Measurements from ENCODE around the gene CAPS. TPM values are rescaled to one million over a fixed set of nuclear protein-coding genes. Genes with fewer than 3 reads are reported as not detected.
A peak's percentile ranks its signal among the peaks of the same experiment; 100 is the strongest.

CAPS gene
- total RNA-seq, 2 experiments from 2014 or later = 7.3 to 11.7 TPM

DNA sequence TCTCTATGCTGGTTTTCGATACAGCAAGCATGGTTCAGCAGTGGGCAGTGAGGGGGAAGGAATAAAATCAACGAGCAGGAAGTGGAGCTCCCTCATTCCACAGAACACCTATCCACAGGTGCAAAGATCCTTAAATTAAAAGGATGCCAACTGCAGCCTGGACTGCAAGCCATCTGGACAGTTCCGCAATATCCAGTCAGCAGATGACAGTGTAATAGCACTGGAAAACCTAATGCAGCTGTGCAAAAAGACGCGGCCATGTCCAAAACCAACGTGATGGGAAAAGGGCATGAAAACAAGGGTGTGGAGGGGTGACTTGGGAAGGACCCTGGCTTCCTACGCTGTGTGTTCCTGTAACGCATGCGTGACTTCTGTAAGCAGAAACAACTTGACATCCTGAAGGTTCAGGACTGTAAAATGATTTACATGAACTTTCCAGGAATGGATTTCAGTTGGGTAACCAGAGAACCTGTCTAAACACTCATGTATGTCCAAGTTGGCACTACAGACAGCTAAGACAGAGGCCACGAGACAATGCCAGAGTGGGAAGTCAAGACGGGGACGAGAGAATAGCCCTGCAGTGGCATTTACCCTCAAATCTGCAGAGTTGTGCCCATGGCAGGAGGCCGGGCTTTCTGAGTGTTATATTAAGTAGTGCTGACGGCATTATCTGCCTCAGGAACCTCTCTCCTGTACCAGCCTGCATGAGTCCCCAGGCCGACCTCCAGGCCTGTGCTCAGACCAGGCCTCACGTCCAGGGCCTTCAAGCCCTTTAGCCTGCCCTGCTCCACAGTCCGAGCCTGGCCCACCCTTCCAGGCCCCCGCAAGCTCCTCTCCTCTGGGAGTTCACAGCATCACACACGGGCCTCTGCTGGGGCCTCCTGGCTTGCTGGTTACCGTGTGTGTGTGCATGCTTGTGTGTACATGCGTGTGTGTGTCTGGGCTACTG lies 26.5 kb downstream of the CAPS start:
- no peak for DNase-seq
- ATAC-seq = no peak
- Mint-ChIP-seq H3K27me3 (no peaks in the 10 kb centered on the region), H3K36me3 (peaks cover 6% of the 10 kb centered on the region), H3K27ac (no peak overlapping the region), H3K4me3 (no peak overlapping the region), H3K9me3 (ENCODE audit: low read depth) (no peaks in the 10 kb centered on the region), H3K4me1 (peaks cover 2% of the 10 kb centered on the region)
- CTCF ChIA-PET = interaction anchor here (1.1 kb wide), 1 partner anchor 27 kb away, joined by 3 read pairs; no protein-coding TSS in a partner anchor

DNA sequence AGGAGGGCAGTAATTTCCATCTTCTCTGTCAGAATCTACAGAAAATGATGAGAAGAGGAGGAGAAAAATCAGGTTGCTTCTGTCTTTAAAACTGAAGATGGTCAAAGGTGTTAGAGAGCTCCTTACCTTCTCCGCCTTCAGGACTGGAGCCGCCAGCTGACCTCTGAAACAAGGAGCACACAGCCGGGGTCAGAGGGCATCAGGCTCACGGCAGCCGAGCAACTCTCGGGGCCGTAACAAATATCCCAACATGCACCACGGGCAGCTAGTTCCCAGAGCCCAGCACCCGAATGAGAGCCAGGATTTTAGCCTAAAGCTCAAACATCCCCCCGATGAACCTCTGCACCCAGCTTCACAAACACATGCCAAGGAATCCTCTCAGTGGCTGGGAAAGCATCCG lies 27.6 kb downstream of the CAPS start:
- Mint-ChIP-seq H3K4me1 (peaks cover 2% of the 10 kb centered on the region), H3K27me3 (no peaks in the 10 kb centered on the region), H3K4me3 (no peak overlapping the region), H3K36me3 (peaks cover 4% of the 10 kb centered on the region), H3K27ac (no peak overlapping the region), H3K9me3 (ENCODE audit: low read depth) (no peaks in the 10 kb centered on the region)
- ATAC-seq (no peak), DNase-seq (no peak)
- CTCF ChIA-PET = interaction anchor here (1.1 kb wide), 1 partner anchor 26 kb away, joined by 3 read pairs; no protein-coding TSS in a partner anchor

DNA sequence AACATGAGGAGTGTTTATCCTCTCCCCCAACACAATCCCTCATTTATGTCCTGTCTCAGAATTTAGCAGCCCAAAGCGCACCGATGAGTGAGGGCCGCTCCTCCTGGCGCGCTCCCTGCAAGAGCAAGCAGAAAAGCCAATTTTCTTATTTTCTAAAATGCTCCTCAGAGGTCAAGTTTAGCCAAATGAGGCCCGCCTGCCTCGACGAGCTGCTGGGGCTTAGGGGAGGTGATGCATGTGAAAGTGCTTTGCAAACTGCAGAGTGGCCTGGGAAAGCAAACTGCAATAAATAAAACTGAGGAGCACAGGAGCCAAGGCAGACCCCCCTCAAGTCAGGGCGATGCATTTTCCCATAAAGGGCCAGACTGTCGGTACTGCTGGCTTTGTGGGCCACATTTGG lies 29.0 kb downstream of the CAPS start:
- Mint-ChIP-seq H3K27me3 (no peaks in the 10 kb centered on the region), H3K36me3 (peaks cover 3% of the 10 kb centered on the region), H3K9me3 (ENCODE audit: low read depth) (no peaks in the 10 kb centered on the region), H3K4me3 (no peak overlapping the region), H3K4me1 (peaks cover 8% of the 10 kb centered on the region), H3K27ac (no peak overlapping the region)
- no peak for DNase-seq
- CTCF ChIA-PET = no interaction called here
- no peak for ATAC-seq

DNA sequence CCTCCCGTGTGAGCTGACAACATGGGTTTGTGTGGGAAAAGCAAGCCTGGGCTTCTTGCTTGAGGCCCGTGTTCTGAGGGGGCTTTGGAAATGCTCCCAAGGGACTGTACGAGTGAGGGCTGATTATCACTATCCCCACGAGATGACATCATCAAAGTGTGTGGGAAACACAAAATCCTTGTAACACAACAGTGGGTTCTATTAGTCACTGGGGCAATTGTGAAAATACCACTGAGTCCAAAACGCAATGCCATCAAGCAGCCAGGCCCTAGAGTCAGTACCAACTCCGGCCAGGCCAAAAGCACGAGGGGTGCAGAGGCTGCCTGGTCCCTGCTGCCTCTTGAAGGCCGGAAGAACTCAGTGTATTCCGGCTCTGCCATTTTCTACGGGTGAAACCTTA lies 29.6 kb downstream of the CAPS start:
- no peak overlapping the region for H3K27ac Mint-ChIP-seq
- no peaks in the 10 kb centered on the region for H3K9me3 Mint-ChIP-seq (ENCODE audit: low read depth)
- peaks cover 3% of the 10 kb centered on the region for H3K36me3 Mint-ChIP-seq
- no peak for DNase-seq
- no peak for ATAC-seq
- no peak overlapping the region for H3K4me3 Mint-ChIP-seq
- H3K27me3 Mint-ChIP-seq = no peaks in the 10 kb centered on the region
- peaks cover 12% of the 10 kb centered on the region for H3K4me1 Mint-ChIP-seq
- CTCF ChIA-PET = no interaction called here

DNA sequence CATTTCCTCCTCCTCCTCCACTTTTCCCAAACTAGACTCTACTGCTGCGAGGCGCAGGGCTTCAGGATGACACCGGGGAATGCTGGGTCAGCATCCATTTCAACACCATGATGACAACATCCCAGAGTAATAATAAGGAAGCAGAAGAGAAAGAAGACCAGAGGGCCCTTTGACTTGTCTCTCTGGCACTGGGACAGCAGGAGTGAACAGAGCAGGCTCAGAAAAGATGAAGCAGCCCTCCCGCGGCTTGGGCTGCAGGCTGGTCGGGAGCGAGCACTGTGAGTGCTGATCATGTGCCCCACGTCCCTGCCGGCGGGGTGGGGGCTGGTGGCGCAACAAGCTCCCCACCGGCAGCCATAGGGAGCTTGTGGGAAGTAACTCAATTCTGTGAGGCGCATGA lies 33.4 kb downstream of the CAPS start:
- H3K27me3 Mint-ChIP-seq = no peaks in the 10 kb centered on the region
- DNase-seq = no peak
- ATAC-seq = no peak
- CTCF ChIA-PET = interaction anchor here (0.9 to 1.6 kb wide), 3 partner anchors 14 to 143 kb away, joined by 3 to 5 read pairs (median 3); no protein-coding TSS in a partner anchor
- no peak overlapping the region for H3K4me3 Mint-ChIP-seq
- H3K36me3 Mint-ChIP-seq = peaks cover 10% of the 10 kb centered on the region
- H3K4me1 Mint-ChIP-seq = peaks cover 50% of the 10 kb centered on the region
- H3K9me3 Mint-ChIP-seq (ENCODE audit: low read depth) = no peaks in the 10 kb centered on the region
- no peak overlapping the region for H3K27ac Mint-ChIP-seq

DNA sequence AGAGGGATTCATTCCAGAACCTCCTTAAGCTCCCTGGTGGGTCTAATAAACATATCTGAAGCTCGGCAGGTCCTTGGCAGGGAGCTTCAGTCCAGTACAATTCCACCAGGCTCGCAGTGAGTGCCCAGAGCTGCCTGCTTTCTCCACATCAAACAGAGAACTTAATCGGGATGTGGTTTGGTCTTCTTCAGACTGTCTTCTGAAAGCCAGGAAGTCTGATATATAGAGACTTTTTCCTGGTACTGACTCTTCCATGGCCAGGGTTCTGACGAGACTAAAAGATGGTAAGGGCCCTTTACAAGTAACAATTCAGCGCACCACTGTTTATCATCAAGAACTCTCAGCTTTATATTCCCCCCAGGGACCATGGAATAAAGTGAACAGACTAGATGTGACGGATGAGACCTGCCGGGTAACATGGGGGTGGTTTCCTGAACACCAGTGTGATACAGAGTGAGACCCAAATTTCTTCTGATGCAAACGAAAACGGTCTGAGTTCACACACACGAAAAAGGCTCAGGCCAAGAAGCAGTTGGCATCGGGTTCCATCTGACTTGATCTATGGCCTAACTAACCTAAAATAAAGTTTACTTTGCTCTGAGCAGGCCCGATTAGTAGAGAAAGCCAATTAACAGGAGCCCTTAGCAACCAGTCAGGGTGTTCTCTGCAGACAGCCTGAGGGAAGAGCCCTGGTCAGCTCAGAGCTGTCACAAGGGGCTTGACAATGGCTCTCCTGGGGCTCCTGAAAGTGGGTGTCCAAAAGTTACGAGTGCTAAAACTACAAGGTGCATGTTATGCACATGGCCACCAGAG lies 34.9 kb downstream of the CAPS start:
- ATAC-seq = peak; percentile 16
- Mint-ChIP-seq H3K9me3 (ENCODE audit: low read depth) (no peaks in the 10 kb centered on the region), H3K4me3 (peak overlapping the region; percentile 14), H3K4me1 (peaks cover 65% of the 10 kb centered on the region), H3K27ac (peak overlapping the region; percentile 83), H3K27me3 (no peaks in the 10 kb centered on the region), H3K36me3 (peaks cover 14% of the 10 kb centered on the region)
- CTCF ChIA-PET = interaction anchor here (1.1 to 1.6 kb wide), 5 partner anchors 13 to 121 kb away, joined by 3 to 8 read pairs (median 4); no protein-coding TSS in a partner anchor
- no peak for DNase-seq

DNA sequence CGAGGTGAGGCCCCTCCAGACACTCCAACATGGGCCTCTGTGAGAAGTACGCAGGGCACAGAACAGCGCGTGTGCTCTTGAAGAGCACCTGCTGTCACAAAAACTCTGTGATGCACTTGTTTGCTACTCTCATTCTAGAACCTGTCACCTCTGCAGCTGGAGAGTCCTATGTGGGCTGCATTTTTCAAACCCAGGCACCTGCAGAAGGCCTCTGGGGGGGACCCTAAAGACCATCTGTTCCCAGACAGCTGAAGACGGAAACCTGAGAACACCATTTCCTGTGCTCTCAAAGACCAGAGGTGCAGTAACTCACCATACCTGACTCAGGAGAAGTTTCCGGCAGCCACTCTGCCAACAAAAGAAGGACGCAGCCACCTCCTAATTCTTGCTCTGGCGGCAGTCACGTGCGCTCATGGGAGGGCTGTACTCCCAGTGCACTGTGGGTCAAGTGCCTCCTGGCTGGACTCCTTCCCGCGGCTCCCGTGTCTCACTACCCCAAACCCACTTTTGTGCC lies 35.8 kb downstream of the CAPS start:
- peaks cover 16% of the 10 kb centered on the region for H3K36me3 Mint-ChIP-seq
- H3K9me3 Mint-ChIP-seq (ENCODE audit: low read depth) = no peaks in the 10 kb centered on the region
- H3K27ac Mint-ChIP-seq = peak overlapping the region; percentile 83
- CTCF ChIA-PET = interaction anchor here (1.1 to 1.6 kb wide), 2 partner anchors 18 to 122 kb away, joined by 3 to 5 read pairs; no protein-coding TSS in a partner anchor
- peaks cover 72% of the 10 kb centered on the region for H3K4me1 Mint-ChIP-seq
- ATAC-seq (peak; percentile 55), DNase-seq (peak; percentile 56)
- H3K27me3 Mint-ChIP-seq = no peaks in the 10 kb centered on the region
- H3K4me3 Mint-ChIP-seq = peak overlapping the region; percentile 41

DNA sequence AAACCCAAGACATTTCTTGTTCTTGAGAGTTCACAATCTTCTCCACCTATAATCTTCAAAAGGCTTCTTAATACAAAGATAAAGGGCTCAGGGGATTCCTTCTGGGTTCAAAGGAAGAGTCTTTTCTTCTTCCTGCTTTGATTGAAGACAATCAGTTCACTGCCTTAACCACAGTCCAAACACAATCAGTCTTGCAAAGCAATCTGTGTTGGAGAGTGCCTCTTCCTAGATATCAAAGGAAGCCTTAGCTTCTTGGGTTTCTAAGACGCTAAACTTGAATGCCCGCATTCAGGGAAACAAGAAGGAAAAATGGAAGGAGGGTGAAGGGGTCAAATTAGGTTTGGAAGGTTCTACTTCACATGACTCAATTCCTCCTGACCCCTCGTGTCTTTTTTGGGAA lies 36.7 kb downstream of the CAPS start:
- no peak overlapping the region for H3K4me3 Mint-ChIP-seq
- H3K27ac Mint-ChIP-seq = peak overlapping the region; percentile 83
- no peak for ATAC-seq
- peaks cover 79% of the 10 kb centered on the region for H3K4me1 Mint-ChIP-seq
- CTCF ChIA-PET = interaction anchor here (1.6 to 3.4 kb wide), 4 partner anchors 15 to 123 kb away, joined by 3 to 23 read pairs (median 4); no protein-coding TSS in a partner anchor
- peaks cover 16% of the 10 kb centered on the region for H3K36me3 Mint-ChIP-seq
- no peaks in the 10 kb centered on the region for H3K27me3 Mint-ChIP-seq
- DNase-seq = no peak
- no peaks in the 10 kb centered on the region for H3K9me3 Mint-ChIP-seq (ENCODE audit: low read depth)

DNA sequence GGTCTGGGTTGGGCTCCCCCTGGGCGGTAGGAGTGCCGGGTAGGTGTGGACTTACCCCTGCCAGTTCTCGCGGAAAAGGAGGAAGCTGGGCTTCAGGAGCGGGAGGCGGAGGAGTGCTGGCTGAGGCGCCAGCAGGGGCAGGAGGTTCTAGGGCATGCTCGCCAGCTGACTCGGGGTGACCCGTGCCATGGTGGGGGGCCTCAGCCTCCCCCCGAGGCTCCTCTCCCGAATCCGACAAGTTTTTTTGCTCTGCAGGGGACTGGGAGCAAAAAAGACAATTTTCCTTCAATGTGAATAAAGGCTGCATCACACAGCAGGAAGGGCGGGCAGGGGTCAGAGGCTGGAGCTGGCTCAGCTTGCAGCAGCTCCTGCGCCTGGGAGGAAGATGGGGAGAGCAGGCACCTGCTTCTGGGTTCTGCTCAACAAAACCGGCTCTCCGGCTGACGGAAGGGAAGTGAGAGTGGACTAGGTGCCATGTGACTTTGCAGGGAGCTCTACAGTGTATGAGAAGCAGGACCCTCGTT lies 37.3 kb downstream of the CAPS start:
- Mint-ChIP-seq H3K27me3 (no peaks in the 10 kb centered on the region), H3K27ac (peak overlapping the region; percentile 83), H3K4me1 (peaks cover 81% of the 10 kb centered on the region), H3K9me3 (ENCODE audit: low read depth) (no peaks in the 10 kb centered on the region), H3K4me3 (no peak overlapping the region), H3K36me3 (peaks cover 16% of the 10 kb centered on the region)
- ATAC-seq (no peak), DNase-seq (no peak)
- CTCF ChIA-PET = interaction anchor here (1.0 to 3.4 kb wide), 5 partner anchors 10 to 97 kb away, joined by 3 to 23 read pairs (median 4); no protein-coding TSS in a partner anchor

DNA sequence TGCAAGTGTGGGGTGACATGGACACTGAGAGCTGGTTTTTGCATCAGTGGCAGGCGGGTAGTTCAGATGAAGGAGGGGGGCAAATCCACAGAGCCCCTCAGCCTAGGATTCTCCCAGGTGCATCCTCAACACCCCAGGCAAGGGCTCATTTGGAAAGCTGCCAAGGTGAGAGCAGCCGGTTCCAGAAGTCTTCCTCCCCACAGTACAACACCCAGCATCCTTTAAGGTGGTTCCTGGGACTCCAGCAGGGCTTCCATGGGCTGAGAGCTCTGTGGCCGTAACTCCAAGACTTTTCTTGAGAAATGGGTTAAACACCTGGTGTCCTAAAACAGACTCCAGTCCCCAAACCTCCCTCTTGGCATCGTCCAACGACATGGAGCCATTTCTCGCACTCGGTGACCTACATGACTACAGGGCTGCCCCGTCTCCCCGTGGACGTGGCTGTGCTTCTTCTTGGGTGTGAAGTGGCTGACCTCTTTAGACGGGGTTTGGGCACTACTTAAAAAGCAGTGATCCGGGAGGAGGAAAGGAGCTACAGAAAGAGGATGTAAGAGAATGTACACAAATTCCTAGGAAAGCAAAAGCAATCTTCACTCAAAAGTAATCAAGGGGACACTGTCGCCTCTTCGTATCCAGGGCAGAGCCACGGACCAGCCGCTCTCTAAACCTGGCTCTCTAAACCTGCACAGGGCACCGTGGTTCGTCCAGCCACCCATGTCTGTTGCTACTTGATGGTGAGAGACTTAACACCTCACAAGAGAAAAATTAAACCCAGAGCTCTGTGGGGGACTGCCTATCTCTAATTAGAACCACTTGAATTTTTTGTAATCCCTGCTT lies 38.4 kb downstream of the CAPS start:
- Mint-ChIP-seq H3K4me1 (peaks cover 86% of the 10 kb centered on the region), H3K4me3 (no peak overlapping the region), H3K27me3 (no peaks in the 10 kb centered on the region), H3K9me3 (ENCODE audit: low read depth) (no peaks in the 10 kb centered on the region), H3K27ac (peak overlapping the region; percentile 93), H3K36me3 (peaks cover 14% of the 10 kb centered on the region)
- DNase-seq (no peak), ATAC-seq (no peak)
- CTCF ChIA-PET = interaction anchor here (0.9 to 3.4 kb wide), 7 partner anchors 9 to 263 kb away, joined by 3 to 23 read pairs (median 3); partner anchors contain the start of gene RPL36

DNA sequence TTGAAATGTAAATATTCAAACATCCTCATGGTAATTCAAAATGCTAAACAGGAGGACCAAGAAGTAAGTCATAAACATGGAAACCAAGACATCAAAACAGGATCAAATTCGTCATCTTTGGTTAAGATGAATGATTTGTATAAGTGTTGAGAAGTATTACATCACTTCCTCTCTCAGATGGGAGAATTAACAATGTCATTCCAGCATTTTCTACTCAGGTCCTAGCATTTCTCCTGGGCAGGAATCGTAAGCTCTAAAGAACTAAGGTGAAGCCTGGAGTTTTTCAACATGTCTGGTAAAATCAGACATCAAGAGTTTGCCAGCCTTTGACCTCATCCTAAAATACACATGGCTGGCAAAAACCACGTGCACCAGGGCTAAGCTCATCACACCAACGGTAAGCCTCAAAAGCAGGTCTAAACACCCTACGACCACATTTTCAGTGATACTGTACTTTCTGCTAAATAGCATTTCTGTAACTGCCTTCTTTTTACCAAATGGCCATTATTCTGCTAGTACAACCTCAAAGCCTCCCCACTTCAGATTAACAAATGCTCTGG lies 39.1 kb downstream of the CAPS start:
- Mint-ChIP-seq H3K4me3 (peak overlapping the region; percentile 53), H3K27me3 (no peaks in the 10 kb centered on the region), H3K27ac (peak overlapping the region; percentile 93), H3K36me3 (peaks cover 16% of the 10 kb centered on the region), H3K4me1 (peaks cover 86% of the 10 kb centered on the region), H3K9me3 (ENCODE audit: low read depth) (no peaks in the 10 kb centered on the region)
- CTCF ChIA-PET = interaction anchor here (0.9 to 3.4 kb wide), 5 partner anchors 9 to 263 kb away, joined by 3 to 23 read pairs (median 3); partner anchors contain the start of gene RPL36
- DNase-seq = no peak
- no peak for ATAC-seq
